H9 (cell line): ENCODE data around the gene LRRC38. TPM values are rescaled to one million over a fixed set of nuclear protein-coding genes. Genes with fewer than 3 reads are reported as not detected.

ENCODE experiments used
- DNase-seq: peaks from one replicate; pipeline ENCODE4 v3.0.0-alpha.2; 2017
- H2AFZ ChIP-seq: one replicate; pipeline ENCODE4 v1.6.1; 2013; ENCODE audit warnings: mild to moderate bottlenecking, low read length, control low read depth, moderate library complexity
- H2AK5ac ChIP-seq: 2 replicates; pipeline ENCODE4 v1.6.1; 2013; ENCODE audit warnings: low read length, control low read depth, mixed read lengths; ENCODE audit not compliant: insufficient read length
- H2BK120ac ChIP-seq: one replicate; pipeline ENCODE4 v1.6.1; 2013; ENCODE audit warnings: low read depth, mild to moderate bottlenecking, low read length, control low read depth, inconsistent platforms; ENCODE audit not compliant: poor library complexity, severe bottlenecking
- H2BK12ac ChIP-seq: 2 replicates; pipeline ENCODE4 v1.6.1; 2013; ENCODE audit warnings: low read length, control low read depth, mixed read lengths, low read depth; ENCODE audit not compliant: insufficient read length
- H2BK15ac ChIP-seq: 2 replicates; pipeline ENCODE4 v1.6.1; 2013; ENCODE audit warnings: low read depth, low read length, control low read depth
- H2BK20ac ChIP-seq: one replicate; pipeline ENCODE4 v1.6.1; 2013; ENCODE audit warnings: low read depth, mild to moderate bottlenecking, low read length, control low read depth, inconsistent platforms; ENCODE audit not compliant: poor library complexity, severe bottlenecking
- H2BK5ac ChIP-seq: 2 replicates; pipeline ENCODE4 v1.6.1; 2013; ENCODE audit warnings: low read length, control low read depth, mixed read lengths; ENCODE audit not compliant: insufficient read length
- H3K14ac ChIP-seq: 2 replicates; pipeline ENCODE4 v1.6.1; 2013; ENCODE audit warnings: low read length, control low read depth; ENCODE audit not compliant: insufficient read depth
- H3K18ac ChIP-seq: 2 replicates; pipeline ENCODE4 v1.6.1; 2013; ENCODE audit warnings: low read depth, mild to moderate bottlenecking, mixed read lengths, low read length, control low read depth; ENCODE audit not compliant: insufficient read length
- H3K23ac ChIP-seq: 2 replicates; pipeline ENCODE4 v1.6.1; 2013; ENCODE audit warnings: low read length, control low read depth, mixed read lengths, low read depth; ENCODE audit not compliant: insufficient read length
- H3K23me2 ChIP-seq: 2 replicates; pipeline ENCODE4 v1.6.1; 2013; ENCODE audit warnings: low read depth, mild to moderate bottlenecking, mixed read lengths, low read length, control low read depth; ENCODE audit not compliant: insufficient read length, poor library complexity, severe bottlenecking
- H3K27ac ChIP-seq: 2 replicates; pipeline ENCODE4 v1.5.1; 2013; ENCODE audit warnings: low read length, control low read depth, mixed read lengths, low read depth; ENCODE audit not compliant: insufficient read length
- H3K27me3 ChIP-seq: 2 replicates; pipeline ENCODE4 v1.6.1; 2013; ENCODE audit warnings: low read length, control low read depth, inconsistent platforms; ENCODE audit not compliant: insufficient read depth
- H3K4ac ChIP-seq: 2 replicates; pipeline ENCODE4 v1.6.1; 2013; ENCODE audit warnings: low read depth, mild to moderate bottlenecking, control low read depth, inconsistent platforms, low read length, moderate library complexity
- H3K4me1 ChIP-seq: 2 replicates; pipeline ENCODE4 v1.6.1; 2013; ENCODE audit warnings: low read length, control low read depth, inconsistent platforms; ENCODE audit not compliant: insufficient read depth
- H3K4me2 ChIP-seq: 2 replicates; pipeline ENCODE4 v1.6.1; 2013; ENCODE audit warnings: low read length, control low read depth, mixed read lengths; ENCODE audit not compliant: insufficient read length, insufficient read depth
- H3K56ac ChIP-seq: 2 replicates; pipeline ENCODE4 v1.6.1; 2013; ENCODE audit warnings: low read depth, mild to moderate bottlenecking, mixed read lengths, low read length, control low read depth; ENCODE audit not compliant: insufficient read length
- H3K79me1 ChIP-seq: 2 replicates; pipeline ENCODE4 v1.6.1; 2013; ENCODE audit warnings: low read depth, mild to moderate bottlenecking, moderate library complexity, low read length, control low read depth, inconsistent platforms; ENCODE audit not compliant: insufficient read depth, poor library complexity, severe bottlenecking
- H3K79me2 ChIP-seq: 2 replicates; pipeline ENCODE4 v1.6.1; 2013; ENCODE audit warnings: low read length, control low read depth, inconsistent platforms; ENCODE audit not compliant: insufficient read depth
- H3K9ac ChIP-seq: 2 replicates; pipeline ENCODE4 v1.6.1; 2013; ENCODE audit warnings: low read length, control low read depth, mixed read lengths; ENCODE audit not compliant: insufficient read length; ENCODE audit errors: extremely low read depth
- H3K9me3 ChIP-seq: one replicate; pipeline ENCODE4 v1.6.1; 2013; ENCODE audit warnings: low read depth, low read length, inconsistent platforms; ENCODE audit not compliant: control insufficient read depth
- H3T11ph ChIP-seq: one replicate; pipeline ENCODE4 v1.6.1; 2013; ENCODE audit warnings: mild to moderate bottlenecking, low read length, control low read depth, inconsistent platforms
- H4K20me1 ChIP-seq: one replicate; pipeline ENCODE4 v1.6.1; 2013; ENCODE audit not compliant: control insufficient read depth, insufficient read length, insufficient read depth
- H4K5ac ChIP-seq: 2 replicates; pipeline ENCODE4 v1.6.1; 2013; ENCODE audit warnings: low read depth, mild to moderate bottlenecking, mixed read lengths, low read length, control low read depth; ENCODE audit not compliant: insufficient read length
- H4K8ac ChIP-seq: replicated peaks from 2 replicates; pipeline ENCODE4 v1.6.1; 2013; ENCODE audit warnings: low read length, control low read depth, mixed read lengths, low read depth; ENCODE audit not compliant: insufficient read length
- H4K91ac ChIP-seq: 2 replicates; pipeline ENCODE4 v1.6.1; 2013; ENCODE audit warnings: low read depth, mild to moderate bottlenecking, moderate library complexity, mixed read lengths, low read length, control low read depth; ENCODE audit not compliant: insufficient read length
- H3K27ac Mint-ChIP-seq, 3 experiments: 2 replicates in 2 of 3; 3 replicates in 1 of 3; pipeline ENCODE4 v1.8.0; 2020 to 2021; ENCODE audit warnings: mixed read lengths in 3 of 3, mild to moderate bottlenecking in 1 of 3, moderate library complexity in 1 of 3
- H3K27me3 Mint-ChIP-seq: 2 replicates; pipeline ENCODE4 v1.8.0; 2021; ENCODE audit warnings: low read depth, mild to moderate bottlenecking, moderate library complexity, mixed read lengths
- H3K36me3 Mint-ChIP-seq, 3 experiments: 2 replicates in 2 of 3; 3 replicates in 1 of 3; pipeline ENCODE4 v1.8.0; 2020 to 2021; ENCODE audit warnings: low read depth in 3 of 3, mixed read lengths in 3 of 3; ENCODE audit not compliant: insufficient read depth in 1 of 3
- H3K4me1 Mint-ChIP-seq, 2 experiments: 2 replicates each; pipeline ENCODE4 v1.8.0; 2020; ENCODE audit warnings: mixed read lengths in 2 of 2
- H3K4me3 Mint-ChIP-seq, 2 experiments: 2 replicates in 1 of 2; 3 replicates in 1 of 2; pipeline ENCODE4 v1.8.0; 2020 to 2021; ENCODE audit warnings: mild to moderate bottlenecking in 2 of 2, mixed read lengths in 2 of 2, moderate library complexity in 1 of 2
- H3K9me3 Mint-ChIP-seq, 2 experiments: 2 replicates in 1 of 2; 3 replicates in 1 of 2; pipeline ENCODE4 v1.8.0; 2020; ENCODE audit warnings: mild to moderate bottlenecking in 2 of 2, mixed read lengths in 2 of 2, moderate library complexity in 1 of 2
- CTCF ChIP-seq: fragments of 200-600 bp; sonication (generic); conservative IDR thresholded peaks from 3 replicates; pipeline ENCODE4 v1.8.0; 2021; ENCODE audit warnings: antibody characterized with exemption, mild to moderate bottlenecking
- WGBS: extraction: QIAGEN DNeasy Blood & Tissue Kit; methylation state at CpG from one replicate; pipeline ENCODE4 v1.1.7; 2013; ENCODE audit warnings: missing lambda C conversion rate, low lambda C conversion rate, mixed read lengths; ENCODE audit not compliant: insufficient read length; ENCODE audit errors: extremely low coverage; 5-methylcytosine and 5-hydroxymethylcytosine counted together
- total RNA-seq: library from RNA; stranded (reverse); gene quantifications from 2 replicates; pipeline ENCODE4 v1.2.1, GENCODE V29; 2021

Gene LRRC38
- total RNA-seq, 1 experiment from 2014 or later = 0.72 TPM

GRCh38 chr1:13554798-13555197 lies 41.0 kb upstream of the LRRC38 start:
- H3K36me3 Mint-ChIP-seq = no peaks in the 10 kb centered on the region
- no peaks in the 10 kb centered on the region; the same call in 1 of the 2 replicates for H3K4me1 ChIP-seq
- H3K79me2 ChIP-seq = no peaks in the 10 kb centered on the region
- no peak overlapping the region for H3K9ac ChIP-seq
- H3T11ph ChIP-seq = no peak overlapping the region
- no peak overlapping the region for H2AFZ ChIP-seq
- no peak overlapping the region for H2BK20ac ChIP-seq
- H2BK120ac ChIP-seq = no peak overlapping the region
- H2BK5ac ChIP-seq = no peak overlapping the region
- no peak overlapping the region for H2BK15ac ChIP-seq
- H3K14ac ChIP-seq = no peak overlapping the region
- no peak overlapping the region for H4K8ac ChIP-seq
- no peak overlapping the region for H2BK12ac ChIP-seq
- WGBS = no CpG with 5 or more reads among the region's 28 CpGs
- no peak overlapping the region for H2AK5ac ChIP-seq
- DNase-seq = no peak
- H3K23ac ChIP-seq = no peak overlapping the region
- H3K56ac ChIP-seq = no peak overlapping the region
- H3K4me1 Mint-ChIP-seq = 0 out of 4 replicates have a peak, but pooled peaks cover 2 to 3% of the 10 kb centered on the region in 2 experiments
- H3K9me3 Mint-ChIP-seq = no peaks in the 10 kb centered on the region
- no peaks in the 10 kb centered on the region for H3K27me3 Mint-ChIP-seq
- H3K4ac ChIP-seq = no peak overlapping the region
- H4K5ac ChIP-seq = no peak overlapping the region
- H3K27ac Mint-ChIP-seq = no peak overlapping the region; a peak in 1 of 7 replicates
- TF ChIP-seq CTCF = no peak
- H3K9me3 ChIP-seq = no peaks in the 10 kb centered on the region
- H3K27me3 ChIP-seq = no peaks in the 10 kb centered on the region
- no peak overlapping the region for H3K18ac ChIP-seq
- H3K27ac ChIP-seq = no peak overlapping the region
- no peaks in the 10 kb centered on the region for H4K20me1 ChIP-seq
- H3K4me3 Mint-ChIP-seq = no peak overlapping the region
- no peak overlapping the region for H3K4me2 ChIP-seq
- no peaks in the 10 kb centered on the region for H3K23me2 ChIP-seq
- no peak overlapping the region for H4K91ac ChIP-seq
- H3K79me1 ChIP-seq = no peaks in the 10 kb centered on the region
